HEK293 (cell line): ENCODE results near the gene TMEM243.

Source experiments
- CTCF ChIA-PET: fragments of 350-600 bp; formaldehyde crosslinking; extraction: SDS; loops from one replicate; lab custom pipeline; 2021; ENCODE audit warnings: antibody characterized with exemption; lab: Yijun Ruan, JAX
- POLR2A ChIA-PET: fragments of 300-600 bp; formaldehyde crosslinking; extraction: SDS; loops from one replicate; lab custom pipeline; 2020; ENCODE audit warnings: antibody characterized with exemption, inconsistent platforms; lab: Yijun Ruan, JAX
- H3K27ac ChIP-seq: fragments of 200-500 bp; sonication (Bioruptor generic); 2 replicates; pipeline ENCODE4 v1.5.1; 2014; ENCODE audit warnings: low read depth, low read length, control low read depth, inconsistent platforms; ENCODE audit errors: extremely low read depth
- H3K36me3 ChIP-seq, 2 experiments: fragments of 200-500 bp in 1 of 2; sonication (Bioruptor generic) in 1 of 2; 1 replicate in 1 of 2; 2 replicates in 1 of 2; pipeline ENCODE4 v1.5.1; 2014 to 2017; ENCODE audit warnings: inconsistent platforms in 2 of 2, low read length in 2 of 2; ENCODE audit not compliant: control insufficient read depth in 2 of 2, insufficient read depth in 1 of 2
- H3K4me1 ChIP-seq: fragments of 200-500 bp; sonication (Bioruptor generic); 2 replicates; pipeline ENCODE4 v1.5.1; 2014; ENCODE audit warnings: mild to moderate bottlenecking, low read length, inconsistent platforms; ENCODE audit not compliant: control insufficient read depth, insufficient read depth
- H3K4me3 ChIP-seq: 2 replicates; pipeline ENCODE4 v1.5.1; 2011; ENCODE audit warnings: low read depth, mild to moderate bottlenecking, control low read depth, low read length, moderate library complexity
- H3K9me3 ChIP-seq: fragments of 200-500 bp; sonication (Bioruptor generic); 2 replicates; pipeline ENCODE4 v1.5.1; 2014; ENCODE audit warnings: low read depth, low read length, inconsistent platforms; ENCODE audit not compliant: control insufficient read depth, insufficient read depth
- BCL6B ChIP-seq: fragments of 450-650 bp; formaldehyde crosslinking; IDR thresholded peaks from 2 replicates; pipeline ENCODE4 v1.5.1; 2017; ENCODE audit warnings: missing biosample characterization, missing genetic modification characterization
- PRDM1 ChIP-seq: fragments of 450-650 bp; formaldehyde crosslinking; IDR thresholded peaks from 2 replicates; pipeline ENCODE4; 2016; ENCODE audit warnings: missing biosample characterization, missing genetic modification characterization
- PRDM4 ChIP-seq: fragments of 450-650 bp; formaldehyde crosslinking; IDR thresholded peaks from 2 replicates; pipeline ENCODE4 v1.5.1; 2017; ENCODE audit warnings: missing biosample characterization, missing genetic modification characterization
- ZBTB21 ChIP-seq: fragments of 450-650 bp; formaldehyde crosslinking; IDR thresholded peaks from 2 replicates; pipeline ENCODE4 v1.5.1; 2017; ENCODE audit warnings: missing biosample characterization, missing genetic modification characterization
- ZNF202 ChIP-seq: fragments of 450-650 bp; formaldehyde crosslinking; IDR thresholded peaks from 2 replicates; pipeline ENCODE4 v1.5.1; 2016; ENCODE audit warnings: missing biosample characterization, missing genetic modification characterization, borderline replicate concordance
- ZNF211 ChIP-seq: fragments of 450-650 bp; formaldehyde crosslinking; IDR thresholded peaks from 2 replicates; pipeline ENCODE4 v1.5.1; 2016; ENCODE audit warnings: low read depth, missing biosample characterization, missing genetic modification characterization
- ZNF248 ChIP-seq: fragments of 450-650 bp; formaldehyde crosslinking; IDR thresholded peaks from 2 replicates; pipeline ENCODE4 v1.5.1; 2017; ENCODE audit warnings: missing biosample characterization, missing genetic modification characterization
- ZNF366 ChIP-seq: fragments of 450-650 bp; formaldehyde crosslinking; conservative IDR thresholded peaks from 2 replicates; pipeline ENCODE4 v1.5.1; 2016; ENCODE audit warnings: missing biosample characterization, missing genetic modification characterization
- ZNF423 ChIP-seq: fragments of 450-650 bp; formaldehyde crosslinking; IDR thresholded peaks from 2 replicates; pipeline ENCODE4 v1.5.1; 2016; ENCODE audit warnings: missing biosample characterization, missing genetic modification characterization
- ZNF473 ChIP-seq: fragments of 450-650 bp; formaldehyde crosslinking; IDR thresholded peaks from 2 replicates; pipeline ENCODE4 v1.5.1; 2017; ENCODE audit warnings: missing biosample characterization, missing genetic modification characterization
- ZNF596 ChIP-seq: fragments of 450-650 bp; IDR thresholded peaks from 2 replicates; pipeline ENCODE4 v1.5.0; 2018; ENCODE audit warnings: missing biosample characterization, mild to moderate bottlenecking, missing genetic modification characterization, moderate library complexity
- ZSCAN4 ChIP-seq: fragments of 450-650 bp; formaldehyde crosslinking; IDR thresholded peaks from 2 replicates; pipeline ENCODE4 v1.5.1; 2017; ENCODE audit warnings: missing biosample characterization, missing genetic modification characterization
- TF ChIP-seq, protein P1 (sequence below): fragments of 450-650 bp; formaldehyde crosslinking; IDR thresholded peaks from 2 replicates; pipeline ENCODE4 v1.5.1; 2016; ENCODE audit warnings: missing biosample characterization, missing genetic modification characterization
- TF ChIP-seq, protein P2 (sequence below): fragments of 450-650 bp; formaldehyde crosslinking; IDR thresholded peaks from 2 replicates; pipeline ENCODE4 v1.5.1; 2016; ENCODE audit warnings: missing biosample characterization, missing genetic modification characterization
- TF ChIP-seq, protein P3 (sequence below): IDR thresholded peaks from 2 replicates; pipeline ENCODE4 v1.6.1; 2011; ENCODE audit warnings: mild to moderate bottlenecking, low read depth, low read length, borderline replicate concordance
- TF ChIP-seq, protein P4 (sequence below): fragments of 450-650 bp; formaldehyde crosslinking; IDR thresholded peaks from 2 replicates; pipeline ENCODE4 v1.5.1; 2016; ENCODE audit warnings: missing biosample characterization, missing genetic modification characterization
- TF ChIP-seq, protein P5 (sequence below): fragments of 450-650 bp; formaldehyde crosslinking; IDR thresholded peaks from 2 replicates; pipeline ENCODE4 v1.5.1; 2017; ENCODE audit warnings: missing biosample characterization, missing genetic modification characterization

TMEM243 gene

GRCh38 chr7:87210506-87210905 lies 9.0 kb downstream of the TMEM243 start:
- CTCF ChIA-PET: no interaction called here
- POLR2A ChIA-PET: no interaction called here
- no peaks in the 10 kb centered on the region; the same call in 1 of the 2 replicates for H3K4me1 ChIP-seq
- no peak overlapping the region for H3K27ac ChIP-seq
- no peaks in the 10 kb centered on the region for H3K9me3 ChIP-seq
- TF ChIP-seq ZNF248 (tag by site-specific recombination) (no peak), ZNF423 (no peak), ZNF211 (tag by site-specific recombination) (no peak)
- TF ChIP-seq, protein P1, sequence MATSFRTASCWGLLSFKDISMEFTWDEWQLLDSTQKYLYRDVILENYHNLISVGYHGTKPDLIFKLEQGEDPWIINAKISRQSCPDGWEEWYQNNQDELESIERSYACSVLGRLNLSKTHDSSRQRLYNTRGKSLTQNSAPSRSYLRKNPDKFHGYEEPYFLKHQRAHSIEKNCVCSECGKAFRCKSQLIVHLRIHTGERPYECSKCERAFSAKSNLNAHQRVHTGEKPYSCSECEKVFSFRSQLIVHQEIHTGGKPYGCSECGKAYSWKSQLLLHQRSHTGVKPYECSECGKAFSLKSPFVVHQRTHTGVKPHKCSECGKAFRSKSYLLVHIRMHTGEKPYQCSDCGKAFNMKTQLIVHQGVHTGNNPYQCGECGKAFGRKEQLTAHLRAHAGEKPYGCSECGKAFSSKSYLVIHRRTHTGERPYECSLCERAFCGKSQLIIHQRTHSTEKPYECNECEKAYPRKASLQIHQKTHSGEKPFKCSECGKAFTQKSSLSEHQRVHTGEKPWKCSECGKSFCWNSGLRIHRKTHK: no peak
- TF ChIP-seq, protein P2, sequence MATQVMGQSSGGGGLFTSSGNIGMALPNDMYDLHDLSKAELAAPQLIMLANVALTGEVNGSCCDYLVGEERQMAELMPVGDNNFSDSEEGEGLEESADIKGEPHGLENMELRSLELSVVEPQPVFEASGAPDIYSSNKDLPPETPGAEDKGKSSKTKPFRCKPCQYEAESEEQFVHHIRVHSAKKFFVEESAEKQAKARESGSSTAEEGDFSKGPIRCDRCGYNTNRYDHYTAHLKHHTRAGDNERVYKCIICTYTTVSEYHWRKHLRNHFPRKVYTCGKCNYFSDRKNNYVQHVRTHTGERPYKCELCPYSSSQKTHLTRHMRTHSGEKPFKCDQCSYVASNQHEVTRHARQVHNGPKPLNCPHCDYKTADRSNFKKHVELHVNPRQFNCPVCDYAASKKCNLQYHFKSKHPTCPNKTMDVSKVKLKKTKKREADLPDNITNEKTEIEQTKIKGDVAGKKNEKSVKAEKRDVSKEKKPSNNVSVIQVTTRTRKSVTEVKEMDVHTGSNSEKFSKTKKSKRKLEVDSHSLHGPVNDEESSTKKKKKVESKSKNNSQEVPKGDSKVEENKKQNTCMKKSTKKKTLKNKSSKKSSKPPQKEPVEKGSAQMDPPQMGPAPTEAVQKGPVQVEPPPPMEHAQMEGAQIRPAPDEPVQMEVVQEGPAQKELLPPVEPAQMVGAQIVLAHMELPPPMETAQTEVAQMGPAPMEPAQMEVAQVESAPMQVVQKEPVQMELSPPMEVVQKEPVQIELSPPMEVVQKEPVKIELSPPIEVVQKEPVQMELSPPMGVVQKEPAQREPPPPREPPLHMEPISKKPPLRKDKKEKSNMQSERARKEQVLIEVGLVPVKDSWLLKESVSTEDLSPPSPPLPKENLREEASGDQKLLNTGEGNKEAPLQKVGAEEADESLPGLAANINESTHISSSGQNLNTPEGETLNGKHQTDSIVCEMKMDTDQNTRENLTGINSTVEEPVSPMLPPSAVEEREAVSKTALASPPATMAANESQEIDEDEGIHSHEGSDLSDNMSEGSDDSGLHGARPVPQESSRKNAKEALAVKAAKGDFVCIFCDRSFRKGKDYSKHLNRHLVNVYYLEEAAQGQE (tag by site-specific recombination): no peak
- TF ChIP-seq, all 188 proteins: peak for 0
- Histone ChIP-seq H3K36me3 (peaks cover 0 to 9% of the 10 kb centered on the region in 2 experiments; a peak in 2 of 3 replicates), H3K4me3 (no peak overlapping the region)

GRCh38 chr7:87209295-87209924 lies 10.1 kb downstream of the TMEM243 start:
- no peaks in the 10 kb centered on the region for H3K9me3 ChIP-seq
- H3K4me3 ChIP-seq: no peak overlapping the region
- TF ChIP-seq ZNF366 (tag by site-specific recombination) (peak; percentile 59; the same call in 1 of the 2 replicates), ZNF596 (peak; percentile 98), PRDM1 (peak; percentile 99), ZNF423 (no peak), ZNF202 (peak; percentile 21; the same call in 1 of the 2 replicates), BCL6B (tag by site-specific recombination) (no peak)
- TF ChIP-seq, all 188 proteins: peak for 4
- peaks cover 0 to 9% of the 10 kb centered on the region in 2 experiments; a peak in 1 of 3 replicates for H3K36me3 ChIP-seq
- POLR2A ChIA-PET: no interaction called here
- H3K27ac ChIP-seq: no peak overlapping the region
- CTCF ChIA-PET: no interaction called here
- H3K4me1 ChIP-seq: no peaks in the 10 kb centered on the region; the same call in 1 of the 2 replicates

- peaks cover 0 to 19% of the 10 kb centered on the region in 2 experiments; a peak in 2 of 3 replicates for H3K36me3 ChIP-seq
- no peak overlapping the region for H3K4me3 ChIP-seq
- ChIA-PET POLR2A (no interaction called here), CTCF (no interaction called here)
- no peak overlapping the region for H3K27ac ChIP-seq
- H3K9me3 ChIP-seq: no peaks in the 10 kb centered on the region
- no peaks in the 10 kb centered on the region for H3K4me1 ChIP-seq
- TF ChIP-seq ZSCAN4 (tag by site-specific recombination): no peak
- TF ChIP-seq, protein P3, sequence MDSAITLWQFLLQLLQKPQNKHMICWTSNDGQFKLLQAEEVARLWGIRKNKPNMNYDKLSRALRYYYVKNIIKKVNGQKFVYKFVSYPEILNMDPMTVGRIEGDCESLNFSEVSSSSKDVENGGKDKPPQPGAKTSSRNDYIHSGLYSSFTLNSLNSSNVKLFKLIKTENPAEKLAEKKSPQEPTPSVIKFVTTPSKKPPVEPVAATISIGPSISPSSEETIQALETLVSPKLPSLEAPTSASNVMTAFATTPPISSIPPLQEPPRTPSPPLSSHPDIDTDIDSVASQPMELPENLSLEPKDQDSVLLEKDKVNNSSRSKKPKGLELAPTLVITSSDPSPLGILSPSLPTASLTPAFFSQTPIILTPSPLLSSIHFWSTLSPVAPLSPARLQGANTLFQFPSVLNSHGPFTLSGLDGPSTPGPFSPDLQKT: no peak
- TF ChIP-seq ZNF473 (tag by site-specific recombination): no peak
- TF ChIP-seq, protein P4, sequence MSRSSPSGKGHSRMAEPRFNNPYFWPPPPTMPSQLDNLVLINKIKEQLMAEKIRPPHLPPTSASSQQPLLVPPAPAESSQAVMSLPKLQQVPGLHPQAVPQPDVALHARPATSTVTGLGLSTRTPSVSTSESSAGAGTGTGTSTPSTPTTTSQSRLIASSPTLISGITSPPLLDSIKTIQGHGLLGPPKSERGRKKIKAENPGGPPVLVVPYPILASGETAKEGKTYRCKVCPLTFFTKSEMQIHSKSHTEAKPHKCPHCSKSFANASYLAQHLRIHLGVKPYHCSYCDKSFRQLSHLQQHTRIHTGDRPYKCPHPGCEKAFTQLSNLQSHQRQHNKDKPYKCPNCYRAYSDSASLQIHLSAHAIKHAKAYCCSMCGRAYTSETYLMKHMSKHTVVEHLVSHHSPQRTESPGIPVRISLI (tag by site-specific recombination): no peak
- TF ChIP-seq, protein P5, sequence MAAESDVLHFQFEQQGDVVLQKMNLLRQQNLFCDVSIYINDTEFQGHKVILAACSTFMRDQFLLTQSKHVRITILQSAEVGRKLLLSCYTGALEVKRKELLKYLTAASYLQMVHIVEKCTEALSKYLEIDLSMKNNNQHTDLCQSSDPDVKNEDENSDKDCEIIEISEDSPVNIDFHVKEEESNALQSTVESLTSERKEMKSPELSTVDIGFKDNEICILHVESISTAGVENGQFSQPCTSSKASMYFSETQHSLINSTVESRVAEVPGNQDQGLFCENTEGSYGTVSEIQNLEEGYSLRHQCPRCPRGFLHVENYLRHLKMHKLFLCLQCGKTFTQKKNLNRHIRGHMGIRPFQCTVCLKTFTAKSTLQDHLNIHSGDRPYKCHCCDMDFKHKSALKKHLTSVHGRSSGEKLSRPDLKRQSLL (tag by site-specific recombination): no peak
- TF ChIP-seq PRDM4 (tag by site-specific recombination): no peak
- TF ChIP-seq ZBTB21 (tag by site-specific recombination): no peak
Observed at GRCh38 chr7:87206361-87206760, 13.2 kb downstream of the TMEM243 start.
